Testis (tissue), 3 donors: ENCODE data around the gene ID4. TPM values are rescaled to one million over a fixed set of nuclear protein-coding genes. Genes with fewer than 3 reads are reported as not detected.

ENCODE experiments used
- DNase-seq: peaks from one replicate; pipeline ENCODE4 v3.0.0-alpha.2; 2019
- H3K27ac ChIP-seq, 2 donors: fragments of 200-600 bp; sonication (generic); one replicate each; pipeline ENCODE4 v1.5.1; 2019
- H3K27me3 ChIP-seq: fragments of 200-600 bp; sonication (generic); one replicate; pipeline ENCODE4 v1.5.1; 2019
- H3K36me3 ChIP-seq: fragments of 200-600 bp; sonication (generic); one replicate; pipeline ENCODE4 v1.5.1; 2017; ENCODE audit warnings: low read depth; ENCODE audit errors: missing control alignments
- H3K4me1 ChIP-seq: fragments of 200-600 bp; sonication (generic); one replicate; pipeline ENCODE4 v1.5.1; 2019
- H3K4me3 ChIP-seq, 2 donors: fragments of 200-600 bp; sonication (generic); one replicate each; pipeline ENCODE4 v1.5.1; 2017 to 2019
- H3K9me3 ChIP-seq: fragments of 200-600 bp; sonication (generic); one replicate; pipeline ENCODE4 v1.5.1; 2017
- CTCF ChIP-seq, 3 experiments: fragments of 450-650 bp in 2 of 3; fragments of 200-600 bp in 1 of 3; sonication (generic) in 1 of 3; IDR thresholded peaks; one replicate each; pipeline ENCODE4 v1.5.1; 2016 to 2019; ENCODE audit warnings: antibody characterized with exemption in 3 of 3, mild to moderate bottlenecking in 2 of 3, moderate library complexity in 1 of 3
- POLR2A ChIP-seq: fragments of 450-650 bp; IDR thresholded peaks from one replicate; pipeline ENCODE4 v1.6.1; 2017; ENCODE audit warnings: antibody characterized with exemption, mild to moderate bottlenecking, moderate library complexity
- WGBS, 2 donors: methylation state at CpG; one replicate each; pipeline ENCODE4 v1.1.5; 2018; 5-methylcytosine and 5-hydroxymethylcytosine counted together
- intact Hi-C: fragments of 100-400 bp; cut with DNase I; formaldehyde crosslinking; loops from one replicate; pipeline ENCODE4 v1.15.1; 2023; ENCODE audit warnings: low total_unique reads
- polyA plus RNA-seq: library from polyadenylated mRNA; stranded (reverse); fragments of 350-450 nt; fragmentation: Illumina TruSeq; extraction: RNeasy Lipid Tissue Mini Kit (QIAGEN cat#74804); gene quantifications from one replicate; pipeline ENCODE4 v1.2.3, GENCODE V29; 2014; ENCODE audit warnings: low read depth, low replicate concordance; ENCODE audit not compliant: insufficient read depth
- total RNA-seq, 2 donors: library from RNA; depleted of rRNA; stranded (reverse); fragments of >200 nt; gene quantifications; one replicate each; pipeline ENCODE4 v1.2.3, GENCODE V29; 2016

ID4 gene
- total and polyA plus RNA-seq, 3 donors from 2014 or later, result 51.6 to 130 (median 122) TPM

DNA sequence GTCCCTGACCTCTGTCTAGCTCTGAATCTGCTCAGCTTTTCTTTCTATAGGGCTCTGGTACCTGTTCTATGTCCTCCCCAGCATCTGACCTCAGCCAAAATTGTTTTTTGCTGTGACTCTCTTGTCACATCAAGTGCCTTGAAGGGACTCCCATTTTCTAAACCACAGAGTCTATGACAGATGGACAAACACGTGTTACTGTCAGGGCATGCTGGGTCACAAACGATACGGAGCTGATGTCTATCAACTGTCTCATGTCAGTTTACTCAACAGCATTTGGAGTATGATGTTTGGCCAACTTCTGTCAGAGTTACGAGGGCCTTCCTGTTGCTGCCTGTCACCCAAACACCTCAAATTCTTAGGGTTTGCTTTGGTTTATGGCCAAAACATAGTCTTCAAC is 20.5 kb downstream of the ID4 start:
- H3K4me3 ChIP-seq, result no peak overlapping the region
- H3K36me3 ChIP-seq, result no peaks in the 10 kb centered on the region
- no peaks in the 10 kb centered on the region for H3K4me1 ChIP-seq
- WGBS, 2 donors, result 83 to 90% methylated on average over 4 of the region's 4 CpGs
- DNase-seq, result no peak
- TF ChIP-seq POLR2A (no peak), CTCF (IDR thresholded peaks at IDR 0.05) (no peak)
- H3K27me3 ChIP-seq, result no peaks in the 10 kb centered on the region
- no peaks in the 10 kb centered on the region for H3K9me3 ChIP-seq
- intact Hi-C loops, result no loop called here
- no peak overlapping the region for H3K27ac ChIP-seq

DNA sequence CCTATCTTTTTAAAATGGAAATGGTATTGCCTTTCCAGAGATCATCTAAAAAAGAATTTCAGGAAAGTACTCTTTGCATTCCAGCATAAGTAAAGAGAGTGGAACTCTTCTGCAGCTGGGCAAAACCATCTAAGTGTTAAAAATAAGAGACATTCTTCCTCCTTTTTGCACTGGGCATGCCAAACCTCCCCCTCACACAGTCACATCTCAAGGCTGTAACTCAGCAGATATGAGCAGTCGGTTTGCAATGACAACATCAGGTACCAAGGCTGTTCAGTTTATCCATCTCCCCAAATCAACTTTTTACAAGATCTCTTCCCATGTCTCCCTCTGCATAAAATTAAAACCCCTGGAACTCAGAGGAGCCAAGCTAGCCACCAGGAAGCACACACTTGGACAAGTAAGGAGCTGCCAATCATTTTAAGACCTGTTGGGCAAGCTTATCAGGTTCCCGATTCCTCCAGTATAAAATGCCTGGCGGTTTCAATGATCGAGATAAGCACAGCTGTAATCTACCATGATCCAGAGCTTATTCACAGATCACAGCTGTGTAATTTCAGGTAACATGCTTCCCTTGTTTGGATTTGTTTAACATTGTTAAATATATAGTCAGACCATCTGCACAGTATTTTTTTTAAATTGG is 23.2 kb downstream of the ID4 start:
- no peaks in the 10 kb centered on the region for H3K27me3 ChIP-seq
- no peak overlapping the region for H3K27ac ChIP-seq
- H3K4me3 ChIP-seq, result no peak overlapping the region
- 42% methylated on average over 4 of the region's 4 CpGs for WGBS, 2 donors
- H3K9me3 ChIP-seq, result no peaks in the 10 kb centered on the region
- TF ChIP-seq CTCF (IDR thresholded peaks at IDR 0.05), result no peak
- no peak for TF ChIP-seq POLR2A
- H3K36me3 ChIP-seq, result no peaks in the 10 kb centered on the region
- no peaks in the 10 kb centered on the region for H3K4me1 ChIP-seq
- DNase-seq, result no peak
- intact Hi-C loops, result no loop called here

DNA sequence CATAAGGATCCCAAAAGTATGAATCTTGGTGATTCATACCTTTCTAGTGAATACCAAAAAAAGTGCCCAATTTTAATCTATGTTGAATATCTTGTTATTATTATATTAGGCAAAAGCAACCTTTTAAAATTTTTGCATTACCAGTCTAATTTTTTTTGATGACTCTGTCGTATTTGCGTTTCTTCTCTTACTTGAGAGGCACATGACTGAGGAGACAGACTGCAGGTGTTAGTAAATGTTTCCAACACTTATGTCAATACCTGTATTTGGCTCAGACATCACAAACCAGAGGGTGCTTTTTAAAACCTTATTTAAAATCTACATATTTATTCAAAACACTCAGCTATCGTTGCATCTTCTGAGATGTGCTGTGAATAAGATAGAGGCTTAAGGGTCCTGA is 27.1 kb downstream of the ID4 start:
- no peak for TF ChIP-seq POLR2A
- TF ChIP-seq CTCF (IDR thresholded peaks at IDR 0.05), result no peak
- no peaks in the 10 kb centered on the region for H3K27me3 ChIP-seq
- H3K36me3 ChIP-seq, result no peaks in the 10 kb centered on the region
- H3K4me3 ChIP-seq, result no peak overlapping the region
- no peak for DNase-seq
- WGBS, 2 donors, result 90 to 95% methylated on average over 3 of the region's 3 CpGs
- no peak overlapping the region for H3K27ac ChIP-seq
- no peaks in the 10 kb centered on the region for H3K4me1 ChIP-seq
- no peaks in the 10 kb centered on the region for H3K9me3 ChIP-seq
- intact Hi-C loops, result no loop called here

GRCh38 chr6:19865178-19865577 is 28.0 kb downstream of the ID4 start:
- Histone ChIP-seq H3K9me3 (no peaks in the 10 kb centered on the region), H3K36me3 (no peaks in the 10 kb centered on the region), H3K4me1 (no peaks in the 10 kb centered on the region), H3K27me3 (no peaks in the 10 kb centered on the region), H3K27ac (no peak overlapping the region), H3K4me3 (no peak overlapping the region)
- WGBS, 2 donors, result 20 to 46% methylated on average over 1 of the region's 1 CpG
- TF ChIP-seq POLR2A, result no peak
- TF ChIP-seq CTCF (IDR thresholded peaks at IDR 0.05), result no peak
- intact Hi-C loops, result no loop called here
- DNase-seq, result no peak
